ENCODE data around the gene MLXIPL.
"Not testable (repeated sequence)": the region's sequence is repeated elsewhere in the genome, so short reads cannot be mapped to it uniquely, and the experiment has no call there.

The MLXIPL gene

GRCh38 chr7:73623798-73624668 lies at the start of gene MLXIPL:
TSS of gene MLXIPL (minus strand) at chr7:73624522. CDS start at chr7:73624492, 30 bp downstream.
- peak; percentile 45 to 49 for DNase-seq (ENCODE audit: low read depth in 2 of 2)

- DNase-seq (ENCODE audit: low read depth in 2 of 2) = no peak
Observed at GRCh38 chr7:73671857-73672445, 47.6 kb upstream of the MLXIPL start.

- DNase-seq (ENCODE audit: low read depth in 2 of 2) = no peak
Observed at GRCh38 chr7:73671322-73671661, 47.0 kb upstream of the MLXIPL start.

GRCh38 chr7:73669858-73670385 lies 45.6 kb upstream of the MLXIPL start:
- DNase-seq (ENCODE audit: low read depth in 2 of 2) = no peak

GRCh38 chr7:73669288-73669701 lies 45.0 kb upstream of the MLXIPL start:
- DNase-seq (ENCODE audit: low read depth in 2 of 2) = no peak

- DNase-seq (ENCODE audit: low read depth in 2 of 2) = no peak
Observed at GRCh38 chr7:73668886-73669230, 44.5 kb upstream of the MLXIPL start.

GRCh38 chr7:73668103-73668885 lies 44.0 kb upstream of the MLXIPL start:
- DNase-seq (ENCODE audit: low read depth in 2 of 2) = no peak

- peak; percentile 82 to 83 for DNase-seq (ENCODE audit: low read depth in 2 of 2)
Observed at GRCh38 chr7:73667344-73668102, 43.2 kb upstream of the MLXIPL start, which contains the start of gene VPS37D. TSS of gene VPS37D (plus strand) at chr7:73667831. CDS start at chr7:73667959, 128 bp downstream.

GRCh38 chr7:73663033-73663432 lies 38.7 kb upstream of the MLXIPL start:
- DNase-seq (ENCODE audit: low read depth in 2 of 2) = no peak

- not testable (repeated sequence) for DNase-seq (ENCODE audit: low read depth in 2 of 2)
Observed at GRCh38 chr7:73660594-73660993, 36.3 kb upstream of the MLXIPL start.

- DNase-seq (ENCODE audit: low read depth in 2 of 2) = no peak
Observed at GRCh38 chr7:73659983-73660382, 35.7 kb upstream of the MLXIPL start.

- DNase-seq (ENCODE audit: low read depth in 2 of 2) = not testable (repeated sequence)
Observed at GRCh38 chr7:73655309-73655708, 31.0 kb upstream of the MLXIPL start.

- DNase-seq (ENCODE audit: low read depth in 2 of 2) = no peak
Observed at GRCh38 chr7:73652541-73652949, 28.2 kb upstream of the MLXIPL start.

GRCh38 chr7:73650524-73650923 lies 26.2 kb upstream of the MLXIPL start:
- no peak for DNase-seq (ENCODE audit: low read depth in 2 of 2)

- no peak for DNase-seq (ENCODE audit: low read depth in 2 of 2)
Observed at GRCh38 chr7:73649576-73649975, 25.3 kb upstream of the MLXIPL start.

- DNase-seq (ENCODE audit: low read depth in 2 of 2) = no peak
Observed at GRCh38 chr7:73648593-73649332, 24.4 kb upstream of the MLXIPL start.

GRCh38 chr7:73647725-73648592 lies 23.6 kb upstream of the MLXIPL start:
- no peak for DNase-seq (ENCODE audit: low read depth in 2 of 2)

GRCh38 chr7:73646785-73647724 lies 22.7 kb upstream of the MLXIPL start:
- no peak for DNase-seq (ENCODE audit: low read depth in 2 of 2)

Measured in stimulated activated CD8-positive, alpha-beta memory T cell treated with anti-CD3 and anti-CD28 coated beads, Interleukin-15, amount 100 ng/mL, for 48 hours (primary cell).